ENCODE results near the gene NEU4. TPM values are rescaled to one million over a fixed set of nuclear protein-coding genes. Genes with fewer than 3 reads are reported as not detected.
"Not testable (repeated sequence)": the region's sequence is repeated elsewhere in the genome, so short reads cannot be mapped to it uniquely, and the experiment has no call there.

NEU4 gene
- total RNA-seq, 1 experiment from 2014 or later: 3.9 TPM

- peaks cover under 1% of the 10 kb centered on the region for H3K9me3 Mint-ChIP-seq (ENCODE audit: unreplicated experiment)
- DNase-seq: no peak
- no peak overlapping the region for H3K4me3 ChIP-seq (ENCODE audit: low read depth, low read length)
- H3K9me3 ChIP-seq: peaks cover 5% of the 10 kb centered on the region; the same call in 1 of the 2 replicates
- H3K36me3 Mint-ChIP-seq (ENCODE audit: insufficient read depth, unreplicated experiment): peaks cover 6% of the 10 kb centered on the region
- H3K4me1 Mint-ChIP-seq (ENCODE audit: low read depth, unreplicated experiment): peaks cover 27% of the 10 kb centered on the region
- H3K4me1 ChIP-seq: peaks cover 50% of the 10 kb centered on the region
- no peaks in the 10 kb centered on the region for H3K36me3 ChIP-seq (ENCODE audit: control insufficient read depth, insufficient read depth, low read length)
- POLR2A ChIA-PET: no interaction called here
- no peaks in the 10 kb centered on the region for H3K27me3 Mint-ChIP-seq (ENCODE audit: insufficient read depth, unreplicated experiment)
- CTCF ChIA-PET: interaction anchor here (0.6 to 1.1 kb wide), 3 partner anchors 14 to 157 kb away, joined by 3 read pairs; no protein-coding TSS in a partner anchor
- TF ChIP-seq, protein P1, sequence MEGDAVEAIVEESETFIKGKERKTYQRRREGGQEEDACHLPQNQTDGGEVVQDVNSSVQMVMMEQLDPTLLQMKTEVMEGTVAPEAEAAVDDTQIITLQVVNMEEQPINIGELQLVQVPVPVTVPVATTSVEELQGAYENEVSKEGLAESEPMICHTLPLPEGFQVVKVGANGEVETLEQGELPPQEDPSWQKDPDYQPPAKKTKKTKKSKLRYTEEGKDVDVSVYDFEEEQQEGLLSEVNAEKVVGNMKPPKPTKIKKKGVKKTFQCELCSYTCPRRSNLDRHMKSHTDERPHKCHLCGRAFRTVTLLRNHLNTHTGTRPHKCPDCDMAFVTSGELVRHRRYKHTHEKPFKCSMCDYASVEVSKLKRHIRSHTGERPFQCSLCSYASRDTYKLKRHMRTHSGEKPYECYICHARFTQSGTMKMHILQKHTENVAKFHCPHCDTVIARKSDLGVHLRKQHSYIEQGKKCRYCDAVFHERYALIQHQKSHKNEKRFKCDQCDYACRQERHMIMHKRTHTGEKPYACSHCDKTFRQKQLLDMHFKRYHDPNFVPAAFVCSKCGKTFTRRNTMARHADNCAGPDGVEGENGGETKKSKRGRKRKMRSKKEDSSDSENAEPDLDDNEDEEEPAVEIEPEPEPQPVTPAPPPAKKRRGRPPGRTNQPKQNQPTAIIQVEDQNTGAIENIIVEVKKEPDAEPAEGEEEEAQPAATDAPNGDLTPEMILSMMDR (IDR thresholded peaks at IDR 0.05; ENCODE audit: insufficient read depth in 1 of 2, low read depth in 1 of 2, low read length in 1 of 2, severe bottlenecking in 1 of 2, unreplicated experiment in 1 of 2): no peak
- no peaks in the 10 kb centered on the region for H3K27me3 ChIP-seq (replicated peaks; ENCODE audit: control insufficient read depth, insufficient read depth, low read length)
- no TSS peak for BruUV-seq (replicated peaks)
- intact Hi-C loops (cut with micrococcal nuclease; ENCODE audit: unreplicated experiment): no loop called here
- H3K27ac Mint-ChIP-seq (ENCODE audit: unreplicated experiment): peak overlapping the region; percentile 77
- peak overlapping the region; percentile 57 for H3K4me3 Mint-ChIP-seq (ENCODE audit: unreplicated experiment)
Observed at GRCh38 chr2:241788135-241788534, 20.9 kb upstream of the NEU4 start.

GRCh38 chr2:241788572-241788971 is 20.4 kb upstream of the NEU4 start:
- Mint-ChIP-seq H3K36me3 (ENCODE audit: insufficient read depth, unreplicated experiment) (peaks cover 10% of the 10 kb centered on the region), H3K27ac (ENCODE audit: unreplicated experiment) (peak overlapping the region; percentile 77), H3K4me3 (ENCODE audit: unreplicated experiment) (peak overlapping the region; percentile 57), H3K9me3 (ENCODE audit: unreplicated experiment) (peaks cover 5% of the 10 kb centered on the region), H3K27me3 (ENCODE audit: insufficient read depth, unreplicated experiment) (no peaks in the 10 kb centered on the region), H3K4me1 (ENCODE audit: low read depth, unreplicated experiment) (peaks cover 31% of the 10 kb centered on the region)
- BruUV-seq (replicated peaks): no TSS peak
- Histone ChIP-seq H3K4me3 (ENCODE audit: low read depth, low read length) (no peak overlapping the region), H3K4me1 (peaks cover 53% of the 10 kb centered on the region), H3K36me3 (ENCODE audit: control insufficient read depth, insufficient read depth, low read length) (no peaks in the 10 kb centered on the region), H3K27me3 (replicated peaks; ENCODE audit: control insufficient read depth, insufficient read depth, low read length) (no peaks in the 10 kb centered on the region), H3K9me3 (peaks cover 5% of the 10 kb centered on the region; the same call in 1 of the 2 replicates)
- ChIA-PET POLR2A (no interaction called here), CTCF (interaction anchor here (1.0 to 1.1 kb wide), 2 partner anchors 14 to 17 kb away, joined by 3 read pairs; no protein-coding TSS in a partner anchor)
- TF ChIP-seq, protein P1 (IDR thresholded peaks at IDR 0.05; ENCODE audit: insufficient read depth in 1 of 2, low read depth in 1 of 2, low read length in 1 of 2, severe bottlenecking in 1 of 2, unreplicated experiment in 1 of 2): no peak
- intact Hi-C loops (cut with micrococcal nuclease; ENCODE audit: unreplicated experiment): no loop called here
- peak in 1 of 2 experiments; percentile 19 for DNase-seq

DNA sequence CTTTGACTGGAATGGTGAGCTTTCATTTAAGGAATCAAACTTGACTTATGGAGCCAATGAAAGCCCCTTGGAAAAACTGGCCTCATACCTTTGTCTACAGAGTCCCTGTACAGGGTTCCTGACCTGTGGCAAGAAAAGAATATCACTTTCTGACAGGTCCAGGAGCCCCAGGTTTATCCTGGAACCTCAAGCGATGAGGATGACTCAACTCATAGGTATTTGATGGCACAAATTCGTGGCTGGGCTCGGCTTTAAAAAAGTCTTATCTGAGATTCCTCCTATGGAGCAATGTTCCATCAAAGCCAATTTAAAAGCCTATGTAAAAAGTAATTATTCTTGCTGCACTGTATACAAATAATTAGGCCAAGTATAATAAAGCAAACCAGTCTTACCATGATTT is 17.6 kb upstream of the NEU4 start:
- intact Hi-C loops (cut with micrococcal nuclease; ENCODE audit: unreplicated experiment); CTCF ChIA-PET; H3K9me3 Mint-ChIP-seq (ENCODE audit: unreplicated experiment); H3K27me3 Mint-ChIP-seq (ENCODE audit: insufficient read depth, unreplicated experiment); H3K27me3 ChIP-seq (replicated peaks; ENCODE audit: control insufficient read depth, insufficient read depth, low read length); H3K9me3 ChIP-seq; BruUV-seq (replicated peaks); H3K36me3 Mint-ChIP-seq (ENCODE audit: insufficient read depth, unreplicated experiment); POLR2A ChIA-PET; H3K4me3 ChIP-seq (ENCODE audit: low read depth, low read length); H3K36me3 ChIP-seq (ENCODE audit: control insufficient read depth, insufficient read depth, low read length): not testable (repeated sequence)
- DNase-seq: peak; percentile 43 to 50
- Mint-ChIP-seq H3K4me1 (ENCODE audit: low read depth, unreplicated experiment) (peaks cover 45% of the 10 kb centered on the region), H3K4me3 (ENCODE audit: unreplicated experiment) (peak overlapping the region; percentile 57), H3K27ac (ENCODE audit: unreplicated experiment) (peak overlapping the region; percentile 71)
- H3K4me1 ChIP-seq: peaks cover 63% of the 10 kb centered on the region

DNA sequence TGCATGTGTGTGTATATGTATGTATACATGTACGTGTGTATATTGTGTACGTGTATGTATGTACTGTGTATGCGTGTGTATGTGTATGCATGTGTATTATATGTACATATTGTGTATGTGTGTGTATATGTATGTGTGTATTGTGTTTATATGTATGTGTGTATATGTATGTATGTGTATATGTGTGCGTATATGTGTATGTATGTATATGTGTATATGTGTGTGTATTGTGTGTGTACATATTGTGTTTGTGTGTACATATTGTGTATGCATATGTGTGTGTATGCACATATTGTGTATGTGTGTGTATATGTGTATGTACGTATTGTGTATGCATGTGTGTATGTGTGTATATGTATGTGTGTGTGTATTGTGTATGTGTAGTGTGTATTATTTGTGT is 15.6 kb upstream of the NEU4 start:
- peaks cover 46% of the 10 kb centered on the region for H3K4me1 ChIP-seq
- H3K4me3 ChIP-seq (ENCODE audit: low read depth, low read length): no peak overlapping the region
- no peaks in the 10 kb centered on the region for H3K27me3 ChIP-seq (replicated peaks; ENCODE audit: control insufficient read depth, insufficient read depth, low read length)
- H3K4me1 Mint-ChIP-seq (ENCODE audit: low read depth, unreplicated experiment): peaks cover 40% of the 10 kb centered on the region
- peaks cover 12% of the 10 kb centered on the region for H3K36me3 Mint-ChIP-seq (ENCODE audit: insufficient read depth, unreplicated experiment)
- no peaks in the 10 kb centered on the region for H3K36me3 ChIP-seq (ENCODE audit: control insufficient read depth, insufficient read depth, low read length)
- ChIA-PET CTCF (no interaction called here), POLR2A (no interaction called here)
- peak overlapping the region; percentile 22 for H3K4me3 Mint-ChIP-seq (ENCODE audit: unreplicated experiment)
- DNase-seq: no peak
- peaks cover 8% of the 10 kb centered on the region for H3K9me3 Mint-ChIP-seq (ENCODE audit: unreplicated experiment)
- H3K27me3 Mint-ChIP-seq (ENCODE audit: insufficient read depth, unreplicated experiment): no peaks in the 10 kb centered on the region
- intact Hi-C loops (cut with micrococcal nuclease; ENCODE audit: unreplicated experiment): no loop called here
- TF ChIP-seq, protein P1 (IDR thresholded peaks at IDR 0.05; ENCODE audit: insufficient read depth in 1 of 2, low read depth in 1 of 2, low read length in 1 of 2, severe bottlenecking in 1 of 2, unreplicated experiment in 1 of 2): no peak
- H3K27ac Mint-ChIP-seq (ENCODE audit: unreplicated experiment): peak overlapping the region; percentile 64
- no TSS peak for BruUV-seq (replicated peaks)
- peaks cover 5% of the 10 kb centered on the region; the same call in 1 of the 2 replicates for H3K9me3 ChIP-seq

Measured in Caco-2 (cell line).